BE2C (cell line): Measurements from ENCODE around the gene NIPAL1.

Source experiments
- DNase-seq: peaks from one replicate; pipeline ENCODE4 v3.0.0-alpha.2; 2020
- H3K27me3 ChIP-seq: fragments of 250-450 bp; sonication (Bioruptor Pico); 2 replicates; pipeline ENCODE4 v1.5.1; 2020; ENCODE audit warnings: mild to moderate bottlenecking
- H3K36me3 ChIP-seq: fragments of 250-450 bp; sonication (Bioruptor Pico); 2 replicates; pipeline ENCODE4 v1.5.1; 2020; ENCODE audit warnings: mild to moderate bottlenecking
- H3K4me1 ChIP-seq: fragments of 250-450 bp; sonication (Bioruptor Pico); 2 replicates; pipeline ENCODE4 v1.5.1; 2020
- H3K4me3 ChIP-seq: 2 replicates; pipeline ENCODE4 v1.5.1; 2011; ENCODE audit warnings: low read depth, low read length
- H3K9me3 ChIP-seq: fragments of 250-450 bp; sonication (Bioruptor Pico); 2 replicates; pipeline ENCODE4 v1.5.1; 2020
- CTCF ChIP-seq: IDR thresholded peaks from 2 replicates; pipeline ENCODE4 v1.5.1; 2012; ENCODE audit warnings: mild to moderate bottlenecking, low read depth, low read length

Gene NIPAL1

GRCh38 chr4:48022192-48022799, 5.7 kb downstream of the NIPAL1 start:
- DNase-seq, result no peak
- H3K4me3 ChIP-seq, result no peak overlapping the region
- H3K27me3 ChIP-seq, result peaks cover 30% of the 10 kb centered on the region
- no peaks in the 10 kb centered on the region for H3K9me3 ChIP-seq
- no peak for TF ChIP-seq CTCF
- no peaks in the 10 kb centered on the region for H3K36me3 ChIP-seq
- H3K4me1 ChIP-seq, result no peaks in the 10 kb centered on the region

- no peak for DNase-seq
- peaks cover 14% of the 10 kb centered on the region for H3K27me3 ChIP-seq
- no peak overlapping the region for H3K4me3 ChIP-seq
- no peak for TF ChIP-seq CTCF
- no peaks in the 10 kb centered on the region for H3K36me3 ChIP-seq
- no peaks in the 10 kb centered on the region for H3K4me1 ChIP-seq
- H3K9me3 ChIP-seq, result no peaks in the 10 kb centered on the region
Observed at GRCh38 chr4:48024522-48024921, 8.0 kb downstream of the NIPAL1 start.

- no peaks in the 10 kb centered on the region for H3K36me3 ChIP-seq
- no peak overlapping the region for H3K4me3 ChIP-seq
- peaks cover 14% of the 10 kb centered on the region for H3K27me3 ChIP-seq
- no peaks in the 10 kb centered on the region for H3K4me1 ChIP-seq
- no peaks in the 10 kb centered on the region for H3K9me3 ChIP-seq
- no peak for DNase-seq
- no peak for TF ChIP-seq CTCF
Observed at GRCh38 chr4:48025005-48025404, 8.4 kb downstream of the NIPAL1 start.

- DNase-seq, result no peak
- Histone ChIP-seq H3K4me3 (no peak overlapping the region), H3K4me1 (no peaks in the 10 kb centered on the region), H3K9me3 (no peaks in the 10 kb centered on the region), H3K27me3 (peaks cover 14% of the 10 kb centered on the region), H3K36me3 (no peaks in the 10 kb centered on the region)
- TF ChIP-seq CTCF, result no peak
Observed at GRCh38 chr4:48027653-48028052, 11.1 kb downstream of the NIPAL1 start.

- DNase-seq, result no peak
- no peak for TF ChIP-seq CTCF
- Histone ChIP-seq H3K27me3 (peaks cover 9% of the 10 kb centered on the region; the same call in 1 of the 2 replicates), H3K9me3 (no peaks in the 10 kb centered on the region), H3K4me1 (no peaks in the 10 kb centered on the region), H3K36me3 (no peaks in the 10 kb centered on the region), H3K4me3 (no peak overlapping the region)
Observed at GRCh38 chr4:48028696-48029095, 12.1 kb downstream of the NIPAL1 start.

- TF ChIP-seq CTCF, result no peak
- Histone ChIP-seq H3K36me3 (no peaks in the 10 kb centered on the region), H3K27me3 (peaks cover 4% of the 10 kb centered on the region; the same call in 1 of the 2 replicates), H3K4me3 (no peak overlapping the region), H3K4me1 (no peaks in the 10 kb centered on the region), H3K9me3 (no peaks in the 10 kb centered on the region)
- DNase-seq, result no peak
Observed at GRCh38 chr4:48030470-48030869, 13.9 kb downstream of the NIPAL1 start.
